Fibroblast of lung (primary cell): ENCODE data around the gene ACTL9. TPM values are rescaled to one million over a fixed set of nuclear protein-coding genes. Genes with fewer than 3 reads are reported as not detected.

ENCODE experiments used
- DNase-seq, 2 donors: peaks; one replicate each; pipeline versions ENCODE4 v3.0.0 to v3.0.0-alpha.2; 2010; ENCODE audit warnings: low read depth in 2 of 2
- H2AFZ ChIP-seq: 2 replicates; pipeline ENCODE4 v1.5.1; 2012; ENCODE audit warnings: low read length, control low read depth, inconsistent platforms
- H3K27ac ChIP-seq: 2 replicates; pipeline ENCODE4 v1.5.1; 2011; ENCODE audit warnings: low read length, control low read depth; ENCODE audit not compliant: insufficient read depth
- H3K27me3 ChIP-seq: 2 replicates; pipeline ENCODE4 v1.5.1; 2011; ENCODE audit warnings: mild to moderate bottlenecking, low read length; ENCODE audit not compliant: control insufficient read depth, insufficient read depth
- H3K36me3 ChIP-seq: 2 replicates; pipeline ENCODE4 v1.5.1; 2011; ENCODE audit warnings: low read length; ENCODE audit not compliant: control insufficient read depth, insufficient read depth
- H3K4me1 ChIP-seq: 2 replicates; pipeline ENCODE4 v1.5.1; 2011; ENCODE audit warnings: low read length; ENCODE audit not compliant: control insufficient read depth, insufficient read depth; ENCODE audit errors: extremely low read depth
- H3K4me2 ChIP-seq: 2 replicates; pipeline ENCODE4 v1.5.1; 2011; ENCODE audit warnings: low read length, control low read depth; ENCODE audit not compliant: insufficient read depth; ENCODE audit errors: extremely low read depth
- H3K4me3 ChIP-seq, 4 experiments: fragments of 200-600 bp in 1 of 4; sonication (generic) in 1 of 4; replicated peaks in 1 of 4; 2 replicates each; pipeline ENCODE4 v1.5.1; 2011 to 2016; ENCODE audit warnings: low read length in 4 of 4, low read depth in 3 of 4, mild to moderate bottlenecking in 3 of 4, control low read depth in 2 of 4, inconsistent platforms in 1 of 4, mixed read lengths in 1 of 4; ENCODE audit not compliant: insufficient read depth in 1 of 4; ENCODE audit errors: control extremely low read depth in 1 of 4
- H3K79me2 ChIP-seq: 2 replicates; pipeline ENCODE4 v1.5.1; 2012; ENCODE audit warnings: mild to moderate bottlenecking, low read length, inconsistent platforms; ENCODE audit not compliant: control insufficient read depth, insufficient read depth
- H3K9ac ChIP-seq: 2 replicates; pipeline ENCODE4 v1.5.1; 2011; ENCODE audit warnings: mild to moderate bottlenecking, low read length, control low read depth; ENCODE audit not compliant: insufficient read depth
- H3K9me3 ChIP-seq: 2 replicates; pipeline ENCODE4 v1.5.1; 2012; ENCODE audit warnings: low read depth, low read length; ENCODE audit not compliant: control insufficient read depth, insufficient read depth
- H4K20me1 ChIP-seq: 2 replicates; pipeline ENCODE4 v1.5.1; 2011; ENCODE audit warnings: low read length; ENCODE audit not compliant: control insufficient read depth, insufficient read depth; ENCODE audit errors: extremely low read depth
- CTCF ChIP-seq, 2 donors: IDR thresholded peaks in 1 of 2; conservative IDR thresholded peaks in 1 of 2; 1 replicate in 1 of 2; 2 replicates in 1 of 2; pipeline ENCODE4 v1.5.1; 2011 to 2012; ENCODE audit warnings: low read length in 2 of 2, control low read depth in 1 of 2, inconsistent platforms in 1 of 2, low read depth in 1 of 2, mild to moderate bottlenecking in 1 of 2
- EZH2 ChIP-seq: IDR thresholded peaks from 2 replicates; pipeline ENCODE4 v1.5.1; 2012; ENCODE audit warnings: low read length, control low read depth, mild to moderate bottlenecking; ENCODE audit errors: missing control alignments
- polyA plus RNA-seq, 2 donors: library from polyadenylated mRNA; depleted of rRNA in 1 of 2; stranded (reverse) in 1 of 2; unstranded in 1 of 2; fragments of >200 nt; gene quantifications; 2 replicates each; pipeline ENCODE4 v1.2.1, GENCODE V29; 2011 to 2012; ENCODE audit warnings: missing spikeins in 1 of 2
- total RNA-seq: library from RNA; depleted of rRNA; stranded (reverse); fragments of >200 nt; gene quantifications from 2 replicates; pipeline ENCODE4 v1.2.1, GENCODE V29; 2014

The ACTL9 gene
- total and polyA plus RNA-seq, 2 donors (not counting 1 experiment from before 2014, with no cell fraction given), result not detected

DNA sequence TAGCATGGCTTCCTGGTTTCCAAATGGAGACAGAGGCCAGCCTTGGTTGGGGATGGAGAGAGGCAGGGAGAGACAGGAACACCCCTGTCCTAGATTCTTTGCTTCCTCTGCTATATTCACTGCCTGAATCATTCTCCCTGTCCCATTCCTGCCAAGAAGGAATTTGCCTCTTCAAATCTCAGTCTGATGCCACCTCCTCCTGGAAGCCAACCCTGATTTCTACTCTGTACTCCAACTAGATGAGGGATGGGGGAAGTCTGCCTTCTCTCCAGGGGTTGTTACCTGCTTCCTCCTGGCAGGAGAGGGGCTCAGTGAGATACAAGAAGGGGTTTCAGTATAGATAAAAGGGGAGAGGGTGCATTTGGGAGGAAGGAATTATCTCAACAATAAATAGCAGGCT is 1.3 kb upstream of the ACTL9 start:
- H3K79me2 ChIP-seq, result no peaks in the 10 kb centered on the region
- TF ChIP-seq CTCF (conservative IDR thresholded peaks at IDR 0.05 in 1 of 2, IDR thresholded peaks at IDR 0.05 in 1 of 2; ENCODE audit: low read depth in 1 of 2, low read length in 2 of 2) (no peak), EZH2 (no peak)
- no peak overlapping the region for H3K4me3 ChIP-seq
- no peaks in the 10 kb centered on the region for H3K36me3 ChIP-seq
- no peak overlapping the region for H3K27ac ChIP-seq
- no peaks in the 10 kb centered on the region for H3K4me1 ChIP-seq
- H3K27me3 ChIP-seq, result no peaks in the 10 kb centered on the region
- H3K9ac ChIP-seq, result no peak overlapping the region
- no peaks in the 10 kb centered on the region for H4K20me1 ChIP-seq
- no peak for DNase-seq
- no peaks in the 10 kb centered on the region for H3K9me3 ChIP-seq
- H2AFZ ChIP-seq, result no peak overlapping the region
- no peak overlapping the region for H3K4me2 ChIP-seq

DNA sequence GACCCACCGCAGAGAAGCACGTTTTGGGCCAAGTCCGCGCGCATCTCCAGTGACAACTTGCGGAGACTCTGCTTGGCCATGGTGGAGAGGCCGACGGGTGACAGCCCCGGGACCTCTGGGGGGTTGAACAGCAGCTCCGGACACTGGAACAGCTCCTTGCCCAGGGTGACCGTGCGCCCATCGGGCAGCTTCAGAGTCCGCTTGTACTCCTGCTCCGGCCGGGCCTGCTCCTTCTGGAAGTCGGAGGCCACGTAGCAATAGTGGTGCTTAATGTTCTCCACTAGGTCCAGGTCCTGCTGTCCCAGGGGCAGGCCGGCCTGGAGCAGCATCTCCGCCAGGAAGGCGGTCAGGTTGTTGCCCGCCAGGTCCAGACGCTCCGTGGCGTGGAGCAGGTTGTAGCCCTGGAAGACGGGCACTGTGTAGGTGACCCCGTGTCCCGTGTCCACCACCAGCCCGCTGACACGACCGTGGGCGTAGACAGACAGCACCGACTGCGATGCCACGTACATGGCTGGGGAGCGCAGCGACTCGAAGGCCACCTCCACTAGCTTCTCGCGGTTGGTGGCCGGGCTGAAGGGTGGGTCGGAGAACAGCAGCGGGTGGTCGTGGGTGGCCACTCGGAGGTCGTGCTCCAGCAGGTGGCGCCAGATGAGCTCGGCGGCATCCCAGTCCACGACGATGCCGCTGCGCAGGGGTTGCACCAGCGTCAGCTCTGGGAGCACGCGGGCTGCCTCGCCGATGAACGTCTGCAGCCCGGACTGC is 743 bp downstream of the ACTL9 start:
- Histone ChIP-seq H3K36me3 (no peaks in the 10 kb centered on the region), H3K9ac (no peak overlapping the region), H3K4me3 (no peak overlapping the region), H4K20me1 (no peaks in the 10 kb centered on the region), H3K9me3 (no peaks in the 10 kb centered on the region), H3K27me3 (no peaks in the 10 kb centered on the region), H3K79me2 (no peaks in the 10 kb centered on the region), H3K27ac (no peak overlapping the region), H3K4me2 (no peak overlapping the region), H2AFZ (no peak overlapping the region), H3K4me1 (no peaks in the 10 kb centered on the region)
- TF ChIP-seq EZH2 (no peak), CTCF (conservative IDR thresholded peaks at IDR 0.05 in 1 of 2, IDR thresholded peaks at IDR 0.05 in 1 of 2; ENCODE audit: low read depth in 1 of 2, low read length in 2 of 2) (no peak)
- no peak for DNase-seq

DNA sequence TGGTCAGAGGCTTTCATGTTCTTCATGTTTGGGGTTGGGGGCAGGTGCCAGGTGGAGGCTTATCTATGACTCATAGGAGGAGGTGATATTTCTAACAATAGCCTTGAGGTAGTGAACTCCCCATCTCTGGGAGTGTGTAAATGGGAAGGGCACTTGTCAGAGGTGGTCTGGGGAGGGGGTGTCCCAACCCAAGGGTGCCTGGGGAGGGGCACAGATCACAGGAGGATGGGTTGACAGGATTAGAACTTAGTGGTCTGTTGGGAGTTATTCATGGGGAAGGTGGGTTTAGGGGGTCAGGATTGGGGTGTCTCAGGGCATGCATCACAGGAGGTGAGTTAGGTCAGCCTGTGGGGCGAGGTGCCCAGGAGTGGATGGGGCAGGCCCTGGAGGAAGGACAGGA is 1.6 kb downstream of the ACTL9 start:
- TF ChIP-seq EZH2, result no peak
- no peak for TF ChIP-seq CTCF (conservative IDR thresholded peaks at IDR 0.05 in 1 of 2, IDR thresholded peaks at IDR 0.05 in 1 of 2; ENCODE audit: low read depth in 1 of 2, low read length in 2 of 2)
- Histone ChIP-seq H3K27me3 (no peaks in the 10 kb centered on the region), H3K4me1 (no peaks in the 10 kb centered on the region), H3K27ac (no peak overlapping the region), H4K20me1 (no peaks in the 10 kb centered on the region), H3K4me3 (no peak overlapping the region), H2AFZ (no peak overlapping the region), H3K4me2 (no peak overlapping the region), H3K9ac (no peak overlapping the region), H3K79me2 (no peaks in the 10 kb centered on the region), H3K9me3 (no peaks in the 10 kb centered on the region), H3K36me3 (no peaks in the 10 kb centered on the region)
- DNase-seq, result no peak
